IMR-90 (cell line): ENCODE data around the gene TMEM9B. TPM values are rescaled to one million over a fixed set of nuclear protein-coding genes. Genes with fewer than 3 reads are reported as not detected.

Source experiments
- microRNA-seq, 2 experiments: library from miRNA; stranded (forward) in 1 of 2; unstranded in 1 of 2; fragments of 10-50 nt in 1 of 2; fragments of <30 nt in 1 of 2; gene quantifications in 1 of 2; microRNA quantifications in 1 of 2; one replicate each; pipeline versions ENCODE3 to v1.1.0; 2013 to 2020; ENCODE audit not compliant: insufficient read depth in 1 of 2, insufficient read length in 1 of 2, unreplicated experiment in 1 of 2
- polyA plus RNA-seq, 3 experiments: library from polyadenylated mRNA; depleted of rRNA; stranded (reverse); fragments of >200 nt; gene quantifications; 2 replicates each; pipeline ENCODE4 v1.2.3, GENCODE V29; 2012; ENCODE audit warnings: low replicate concordance in 1 of 3
- small RNA-seq, 5 experiments: library from RNA; depleted of rRNA; stranded (forward); fragments of <200 nt; gene quantifications; one replicate each; pipeline ENCODE3, GENCODE V24; 2012
- total RNA-seq: library from RNA; depleted of rRNA; stranded (reverse); fragments of >200 nt; gene quantifications from 2 replicates; pipeline ENCODE4 v1.2.3, GENCODE V29; 2012; rRNA removed

The TMEM9B gene
- total and polyA plus RNA-seq, 2 of the 4 experiments (the other 2 are of a cell fraction) = 24.6 to 25.6 TPM

Small RNAs within 50 kb of the gene (microRNA-seq; reads per million reads assigned to microRNA genes)
- not detected for gene RF00019 (ENCODE audit: insufficient read depth, insufficient read length)

Small RNAs within 50 kb of the gene (small RNA-seq; reads per million reads assigned to genes)
- gene RF00019 = 0 reads per million in 5 experiments

Other genes starting within 250 kb of the TMEM9B start
- gene AKIP1, start 53.3 kb downstream of the TMEM9B start, total RNA-seq = 27.8 and 33.9 TPM in 2 replicates
- 30.6 and 36.0 TPM in 2 replicates for gene AKIP1, start 53.3 kb downstream of the TMEM9B start, polyA plus RNA-seq (2012; rRNA removed)
- gene C11orf16, start 31.5 kb downstream of the TMEM9B start, total RNA-seq = not detected in 2 replicates
- not detected in 2 replicates for gene C11orf16, start 31.5 kb downstream of the TMEM9B start, polyA plus RNA-seq (2012; rRNA removed)
- gene ASCL3, start 21.4 kb downstream of the TMEM9B start, total RNA-seq = not detected in 2 replicates
- gene ASCL3, start 21.4 kb downstream of the TMEM9B start, polyA plus RNA-seq (2012; rRNA removed) = not detected in 2 replicates
- gene NRIP3, start 39.6 kb upstream of the TMEM9B start, total RNA-seq = 43.6 and 46.4 TPM in 2 replicates
- 9.8 and 11.5 TPM in 2 replicates for gene NRIP3, start 39.6 kb upstream of the TMEM9B start, polyA plus RNA-seq (2012; rRNA removed)
- gene SCUBE2, start 127.2 kb upstream of the TMEM9B start, total RNA-seq = 0.56 and 0.72 TPM in 2 replicates
- 0.43 and 0.53 TPM in 2 replicates for gene SCUBE2, start 127.2 kb upstream of the TMEM9B start, polyA plus RNA-seq (2012; rRNA removed)